Keratinocyte (primary cell): Measurements from ENCODE around the gene MED17.

ENCODE experiments used
- EZH2 ChIP-seq: IDR thresholded peaks from one replicate; pipeline ENCODE4 v1.6.1; 2012; ENCODE audit warnings: inconsistent platforms, mild to moderate bottlenecking, low read length, moderate library complexity
- TF ChIP-seq, protein P1 (sequence below), 3 experiments: IDR thresholded peaks in 1 of 3; conservative IDR thresholded peaks in 1 of 3; optimal IDR thresholded peaks in 1 of 3; 2 replicates in 2 of 3; 3 replicates in 1 of 3; pipeline versions ENCODE3 to v1.5.1; 2011; ENCODE audit warnings: low read length in 3 of 3, mild to moderate bottlenecking in 3 of 3, moderate library complexity in 2 of 3, control low read depth in 1 of 3, inconsistent platforms in 1 of 3; ENCODE audit not compliant: insufficient read depth in 2 of 3; ENCODE audit errors: extremely low read depth in 1 of 3

DNA sequence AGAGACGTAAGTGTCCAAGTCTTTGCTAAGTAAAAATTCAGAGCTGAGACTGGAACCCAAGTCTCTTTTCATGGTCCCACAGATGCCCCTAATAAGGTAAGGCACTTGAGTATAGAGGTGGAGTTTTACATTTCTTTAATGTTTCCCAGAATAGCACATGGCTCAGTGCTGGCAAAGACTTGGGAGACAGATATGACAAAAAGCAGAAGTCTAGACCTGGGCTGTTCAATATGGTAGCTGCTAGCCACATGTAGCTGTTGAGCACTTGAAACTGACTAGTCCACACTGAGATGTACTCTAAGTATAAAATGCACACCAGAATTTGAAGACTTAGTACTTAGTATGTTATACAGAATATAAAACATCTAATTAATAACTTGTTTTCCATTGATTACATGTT, 48.7 kb downstream of the MED17 start:
- TF ChIP-seq, protein P1, sequence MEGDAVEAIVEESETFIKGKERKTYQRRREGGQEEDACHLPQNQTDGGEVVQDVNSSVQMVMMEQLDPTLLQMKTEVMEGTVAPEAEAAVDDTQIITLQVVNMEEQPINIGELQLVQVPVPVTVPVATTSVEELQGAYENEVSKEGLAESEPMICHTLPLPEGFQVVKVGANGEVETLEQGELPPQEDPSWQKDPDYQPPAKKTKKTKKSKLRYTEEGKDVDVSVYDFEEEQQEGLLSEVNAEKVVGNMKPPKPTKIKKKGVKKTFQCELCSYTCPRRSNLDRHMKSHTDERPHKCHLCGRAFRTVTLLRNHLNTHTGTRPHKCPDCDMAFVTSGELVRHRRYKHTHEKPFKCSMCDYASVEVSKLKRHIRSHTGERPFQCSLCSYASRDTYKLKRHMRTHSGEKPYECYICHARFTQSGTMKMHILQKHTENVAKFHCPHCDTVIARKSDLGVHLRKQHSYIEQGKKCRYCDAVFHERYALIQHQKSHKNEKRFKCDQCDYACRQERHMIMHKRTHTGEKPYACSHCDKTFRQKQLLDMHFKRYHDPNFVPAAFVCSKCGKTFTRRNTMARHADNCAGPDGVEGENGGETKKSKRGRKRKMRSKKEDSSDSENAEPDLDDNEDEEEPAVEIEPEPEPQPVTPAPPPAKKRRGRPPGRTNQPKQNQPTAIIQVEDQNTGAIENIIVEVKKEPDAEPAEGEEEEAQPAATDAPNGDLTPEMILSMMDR (optimal IDR thresholded peaks at IDR 0.05 in 1 of 3, IDR thresholded peaks at IDR 0.05 in 1 of 3, conservative IDR thresholded peaks at IDR 0.05 in 1 of 3; ENCODE audit: extremely low read depth in 1 of 3, insufficient read depth in 2 of 3, low read length in 3 of 3) = no peak
- no peak for TF ChIP-seq EZH2
